Stimulated activated CD4-positive, alpha-beta T cell treated with anti-CD3 and anti-CD28 coated beads, Interleukin-1b, Interleukin-23, amount 100 ng/mL, for 1 hour (primary cell): ENCODE measurements around the gene CACNA1S.

Source experiments
- DNase-seq, 2 donors: peaks; one replicate each; pipeline ENCODE4 v3.0.0-alpha.2; 2020; ENCODE audit warnings: low read depth in 2 of 2

Gene CACNA1S

GRCh38 chr1:201093561-201093960 lies 18.7 kb downstream of the CACNA1S start:
- no peak for DNase-seq

- no peak for DNase-seq
Measured at GRCh38 chr1:201092738-201093137, 19.5 kb downstream of the CACNA1S start.

DNA sequence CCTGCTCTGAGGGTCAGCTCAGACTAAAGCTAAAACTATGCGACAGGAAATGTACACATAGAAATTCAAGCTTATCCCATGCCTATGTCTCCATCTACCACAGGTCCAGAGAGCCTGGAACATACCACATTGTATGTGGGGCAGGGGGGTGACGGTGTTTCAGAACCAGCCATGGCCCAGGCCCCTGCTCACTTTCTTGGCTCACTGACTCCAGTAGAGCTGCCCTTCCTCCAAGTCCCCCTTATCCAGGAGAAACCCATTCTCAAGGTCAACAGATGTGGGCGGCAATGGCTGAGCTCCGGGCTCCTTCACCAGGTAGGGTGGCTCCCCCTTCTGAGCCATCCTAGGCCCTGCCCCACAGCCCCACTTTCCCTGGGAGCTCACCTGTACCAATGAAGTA lies 21.0 kb downstream of the CACNA1S start:
- no peak for DNase-seq

DNA sequence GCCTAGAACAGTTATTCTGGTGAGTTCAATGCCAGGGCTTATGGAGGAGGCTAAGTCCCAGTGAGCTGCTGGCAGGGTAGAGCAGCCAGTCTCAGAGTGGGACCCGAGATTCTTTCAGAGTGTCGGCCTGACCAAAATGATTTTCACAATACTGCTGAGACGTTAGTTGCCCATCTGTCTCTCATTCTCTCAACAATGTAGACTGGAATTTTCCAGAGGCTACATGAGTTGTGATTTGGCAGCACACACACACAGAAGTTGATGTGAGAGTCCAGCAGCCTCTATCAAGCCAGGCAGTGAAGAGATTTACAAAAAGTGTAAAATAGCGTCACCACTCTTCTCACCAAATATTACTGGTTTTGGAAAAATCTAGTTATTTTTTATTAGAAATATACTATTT lies 21.7 kb downstream of the CACNA1S start:
- no peak for DNase-seq

- DNase-seq: no peak
Measured at GRCh38 chr1:201089596-201089995, 22.6 kb downstream of the CACNA1S start.

- DNase-seq: no peak
Measured at GRCh38 chr1:201088901-201089525, 23.2 kb downstream of the CACNA1S start.

GRCh38 chr1:201088395-201088794 lies 23.8 kb downstream of the CACNA1S start:
- no peak for DNase-seq

GRCh38 chr1:201085902-201086735 lies 26.1 kb downstream of the CACNA1S start:
- no peak for DNase-seq

DNA sequence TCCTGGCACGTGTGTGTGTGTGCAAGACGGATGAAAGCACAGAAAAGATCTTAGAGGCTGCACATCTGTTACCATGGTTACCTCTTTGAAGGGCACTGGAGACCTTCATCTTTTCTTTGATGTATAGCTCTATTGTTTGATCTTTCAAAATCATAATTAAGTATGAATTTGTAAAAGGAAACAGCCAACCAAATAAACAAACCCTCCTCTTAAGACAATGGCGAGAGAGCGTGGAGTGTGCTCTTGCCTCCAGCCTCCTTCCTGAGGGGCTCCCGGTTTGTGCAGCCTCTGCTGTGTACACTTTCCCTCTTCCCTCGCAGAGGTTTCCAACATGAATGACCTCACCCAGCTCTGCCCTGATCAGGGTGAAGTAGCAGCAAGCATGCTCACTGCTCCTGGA lies 27.9 kb downstream of the CACNA1S start:
- no peak for DNase-seq

- no peak for DNase-seq
Measured at GRCh38 chr1:201083741-201084140, 28.5 kb downstream of the CACNA1S start.

GRCh38 chr1:201080135-201080534 lies 32.1 kb downstream of the CACNA1S start:
- no peak for DNase-seq

- DNase-seq: no peak
Measured at GRCh38 chr1:201077736-201078135, 34.5 kb downstream of the CACNA1S start.

DNA sequence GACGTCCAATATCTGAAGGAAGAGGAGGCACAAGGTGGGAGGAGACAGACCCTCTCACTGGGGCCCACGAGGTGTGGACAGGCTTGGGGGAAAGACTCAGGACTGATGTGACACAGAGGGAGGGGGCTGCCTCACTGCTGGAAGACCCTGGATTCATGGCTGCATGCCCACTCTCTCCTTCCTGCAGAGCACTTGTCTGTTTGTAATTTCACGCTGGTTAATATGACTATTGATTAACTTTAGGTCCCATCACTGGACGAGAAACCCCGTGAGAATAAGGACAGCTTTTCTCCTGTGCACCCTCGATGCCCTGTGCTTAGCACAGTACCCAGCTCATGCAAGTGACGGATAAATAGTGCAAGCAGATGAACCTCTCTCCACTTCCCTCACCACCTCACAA lies 35.1 kb downstream of the CACNA1S start:
- DNase-seq: no peak

DNA sequence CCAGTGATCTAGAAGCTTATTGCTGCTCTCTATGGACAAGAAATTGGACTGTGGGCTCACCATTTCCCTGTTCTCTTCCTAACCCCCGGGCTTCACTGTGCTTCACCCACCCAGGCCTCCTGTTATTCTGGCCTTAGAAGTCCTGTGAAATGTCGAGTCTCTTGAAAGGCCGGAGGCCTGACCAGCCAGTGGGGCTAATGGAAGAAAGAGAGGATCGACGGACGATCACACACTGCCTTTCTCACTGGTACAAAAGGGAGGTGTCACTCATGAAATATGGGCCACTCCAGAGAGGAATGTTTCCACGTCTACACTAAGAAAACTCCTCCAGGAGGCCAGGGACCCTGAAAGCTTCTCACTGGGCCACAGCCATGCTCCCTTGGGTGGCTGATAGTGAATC lies 36.1 kb downstream of the CACNA1S start:
- no peak for DNase-seq

GRCh38 chr1:201074018-201074417 lies 38.2 kb downstream of the CACNA1S start:
- DNase-seq: no peak

DNA sequence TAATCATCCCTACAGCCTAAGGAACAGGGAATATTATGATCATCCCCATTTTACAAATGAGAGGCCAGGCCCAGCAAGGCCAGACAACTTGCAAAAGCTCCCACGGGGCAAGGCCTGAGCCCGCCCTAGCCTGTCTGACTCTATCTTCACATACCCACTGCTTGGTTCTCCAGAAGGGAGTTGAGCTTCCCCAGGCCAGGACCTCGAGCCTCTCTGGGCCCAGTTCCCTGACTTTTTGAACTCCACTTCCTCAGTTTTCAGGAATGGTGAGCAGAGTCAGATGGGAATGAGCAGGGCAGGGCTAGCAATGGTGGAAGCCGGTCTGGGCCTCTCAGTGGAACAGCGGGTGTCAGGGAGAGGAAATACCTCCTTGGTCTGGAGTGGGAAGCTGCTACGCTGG lies 39.3 kb downstream of the CACNA1S start:
- no peak for DNase-seq

DNA sequence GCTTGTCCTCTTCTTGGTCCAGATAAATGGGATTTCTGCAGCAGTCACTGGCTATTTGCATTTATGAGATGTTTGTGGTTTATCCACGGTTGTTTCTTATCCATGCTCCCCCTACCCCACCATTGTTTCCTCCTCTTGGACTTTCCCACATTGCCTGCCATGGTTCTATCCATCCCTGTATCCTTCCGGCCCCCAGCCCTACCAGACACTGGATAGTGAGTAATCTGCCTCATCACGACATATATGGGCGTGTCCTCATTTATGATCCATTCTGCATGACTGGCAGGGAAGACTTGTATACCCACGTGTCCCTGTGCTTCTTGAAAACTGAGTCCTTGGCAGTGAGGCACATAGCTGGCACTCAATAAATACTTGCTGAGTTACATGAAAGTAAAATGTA lies 40.1 kb downstream of the CACNA1S start:
- no peak for DNase-seq

- no peak for DNase-seq
Measured at GRCh38 chr1:201069636-201070035, 42.6 kb downstream of the CACNA1S start.

GRCh38 chr1:201068976-201069375 lies 43.2 kb downstream of the CACNA1S start:
- no peak for DNase-seq

DNA sequence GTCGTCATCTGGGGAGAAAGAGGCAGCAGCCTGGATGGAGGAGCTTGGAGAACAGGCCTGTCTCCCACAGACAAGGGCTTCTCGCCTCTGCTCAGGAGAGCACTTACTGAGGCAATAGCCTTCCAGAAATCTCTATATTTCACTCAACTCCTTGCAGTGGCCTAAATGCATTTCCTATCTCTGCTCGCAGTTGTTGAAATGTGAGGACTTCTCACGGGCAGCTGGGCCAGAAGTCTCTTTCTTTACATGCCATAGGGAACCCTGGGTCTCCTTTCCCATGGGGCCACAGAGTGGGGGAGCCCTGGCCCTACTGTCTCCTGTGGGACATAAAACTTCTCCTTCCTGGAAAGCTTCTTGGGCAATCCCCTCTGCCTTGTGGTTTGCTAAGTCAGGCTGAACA lies 45.2 kb downstream of the CACNA1S start:
- DNase-seq: no peak

- no peak for DNase-seq
Measured at GRCh38 chr1:201065686-201066085, 46.5 kb downstream of the CACNA1S start.

- no peak for DNase-seq
Measured at GRCh38 chr1:201064806-201065205, 47.4 kb downstream of the CACNA1S start.

GRCh38 chr1:201063145-201063544 lies 49.1 kb downstream of the CACNA1S start:
- no peak for DNase-seq
